Smooth muscle cell (in vitro differentiated cells): ENCODE measurements around the gene GRM8. TPM values are rescaled to one million over a fixed set of nuclear protein-coding genes. Genes with fewer than 3 reads are reported as not detected.
A peak's percentile ranks its signal among the peaks of the same experiment; 100 is the strongest.

Experiments
- DNase-seq: peaks from one replicate; lab custom pipeline; 2025; ENCODE audit not compliant: unreplicated experiment; lab: John Stamatoyannopoulos, UW
- H2AFZ ChIP-seq: fragments of 200-600 bp; sonication (generic); 2 replicates; pipeline ENCODE4 v1.6.0; 2016; ENCODE audit warnings: antibody characterized with exemption, low read depth, mild to moderate bottlenecking
- H3F3A ChIP-seq: fragments of 200-600 bp; sonication (generic); 2 replicates; pipeline ENCODE4 v1.6.0; 2017; ENCODE audit warnings: antibody characterized with exemption, low read depth
- H3K27ac ChIP-seq: fragments of 200-600 bp; sonication (generic); 2 replicates; pipeline ENCODE4 v1.5.1; 2016; ENCODE audit warnings: low read depth, mild to moderate bottlenecking
- H3K27me3 ChIP-seq: fragments of 200-600 bp; sonication (generic); 2 replicates; pipeline ENCODE4 v1.6.1; 2016; ENCODE audit warnings: low read depth, mild to moderate bottlenecking
- H3K36me3 ChIP-seq: fragments of 200-600 bp; sonication (generic); 2 replicates; pipeline ENCODE4 v1.5.1; 2016; ENCODE audit warnings: low read depth
- H3K4me1 ChIP-seq: fragments of 200-600 bp; sonication (generic); 2 replicates; pipeline ENCODE4 v1.5.1; 2016; ENCODE audit warnings: low read depth
- H3K4me2 ChIP-seq: fragments of 200-600 bp; sonication (generic); 2 replicates; pipeline ENCODE4 v1.6.0; 2016; ENCODE audit warnings: mild to moderate bottlenecking
- H3K4me3 ChIP-seq: fragments of 200-600 bp; sonication (generic); 2 replicates; pipeline ENCODE4 v1.5.1; 2016; ENCODE audit warnings: mild to moderate bottlenecking
- H3K79me2 ChIP-seq: fragments of 200-600 bp; sonication (generic); 2 replicates; pipeline ENCODE4 v1.6.0; 2016; ENCODE audit warnings: low read depth, mild to moderate bottlenecking
- H3K9ac ChIP-seq: fragments of 200-600 bp; sonication (generic); 2 replicates; pipeline ENCODE4 v1.6.0; 2016; ENCODE audit warnings: low read depth
- H3K9me3 ChIP-seq: fragments of 200-600 bp; sonication (generic); replicated peaks from 2 replicates; pipeline ENCODE4 v1.5.1; 2016; ENCODE audit warnings: low read depth
- H4K20me1 ChIP-seq: fragments of 200-600 bp; sonication (generic); 2 replicates; pipeline ENCODE4 v1.6.0; 2016; ENCODE audit warnings: low read depth
- WGBS: methylation state at CpG from one replicate; pipeline ENCODE4 v1.1.7; 2016; ENCODE audit warnings: low lambda C conversion rate; 5-methylcytosine and 5-hydroxymethylcytosine counted together
- polyA plus RNA-seq: library from polyadenylated mRNA; unstranded; fragments of >200 nt; fragmentation: Nextera tagmentation; extraction: Ambion mirVana; gene quantifications from 2 replicates; pipeline ENCODE4 v1.2.1, GENCODE V29; 2016
- total RNA-seq: library from RNA; depleted of rRNA; stranded (reverse); fragments of >200 nt; gene quantifications from 2 replicates; pipeline ENCODE4 v1.2.3, GENCODE V29; 2014
- TF ChIP-seq, protein P1 (sequence below): fragments of 200-600 bp; sonication (generic); IDR thresholded peaks from 2 replicates; pipeline ENCODE4 v1.5.1; 2017; ENCODE audit warnings: borderline replicate concordance, mild to moderate bottlenecking, antibody characterized with exemption; ENCODE audit not compliant: insufficient read depth, poor library complexity, severe bottlenecking

Gene GRM8
- total and polyA plus RNA-seq, 2 experiments from 2014 or later = 9.8 to 20.5 TPM

DNA sequence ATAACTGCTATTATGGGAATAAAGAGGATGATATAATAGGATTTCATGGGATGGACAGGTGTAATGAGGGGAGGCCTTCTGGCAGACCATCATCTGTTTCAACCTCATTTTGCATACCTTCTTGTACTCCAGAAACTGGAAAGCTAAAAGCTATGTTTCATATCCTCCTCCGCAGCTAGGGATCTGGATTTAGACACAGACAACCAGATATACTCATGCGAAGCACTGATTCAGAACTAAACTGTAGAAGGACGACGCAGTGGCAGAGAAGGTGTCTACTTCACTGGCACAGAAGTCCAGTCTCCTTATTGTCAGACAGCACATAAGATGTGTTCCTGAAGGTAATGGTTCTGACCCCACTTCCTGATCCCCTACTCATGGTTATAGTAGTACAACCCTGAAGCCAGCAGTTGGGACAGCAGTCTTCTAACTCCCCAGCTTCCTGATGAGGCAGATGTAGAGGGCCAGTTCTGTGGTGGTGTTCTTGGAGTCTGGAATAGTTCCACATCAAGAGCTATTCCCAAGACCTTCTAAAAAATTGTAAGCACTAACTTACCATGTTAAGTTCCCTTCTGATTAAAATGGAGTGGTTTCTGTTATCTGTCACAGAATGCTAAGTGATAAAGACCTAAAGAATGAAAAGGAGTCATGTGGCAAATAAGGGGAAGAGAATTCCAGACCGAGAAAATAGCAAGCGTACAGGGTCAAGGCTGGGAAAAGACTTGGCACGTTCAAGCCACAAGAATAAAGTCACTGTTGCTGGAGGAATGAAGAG lies 550.3 kb downstream of the GRM8 start:
- peaks cover 12% of the 10 kb centered on the region for H3K4me1 ChIP-seq
- H3K27me3 ChIP-seq = no peaks in the 10 kb centered on the region
- H2AFZ ChIP-seq = no peak overlapping the region
- H3K4me2 ChIP-seq = peak overlapping the region; percentile 71
- no peaks in the 10 kb centered on the region for H3K79me2 ChIP-seq
- H3K4me3 ChIP-seq = no peak overlapping the region
- TF ChIP-seq, protein P1, sequence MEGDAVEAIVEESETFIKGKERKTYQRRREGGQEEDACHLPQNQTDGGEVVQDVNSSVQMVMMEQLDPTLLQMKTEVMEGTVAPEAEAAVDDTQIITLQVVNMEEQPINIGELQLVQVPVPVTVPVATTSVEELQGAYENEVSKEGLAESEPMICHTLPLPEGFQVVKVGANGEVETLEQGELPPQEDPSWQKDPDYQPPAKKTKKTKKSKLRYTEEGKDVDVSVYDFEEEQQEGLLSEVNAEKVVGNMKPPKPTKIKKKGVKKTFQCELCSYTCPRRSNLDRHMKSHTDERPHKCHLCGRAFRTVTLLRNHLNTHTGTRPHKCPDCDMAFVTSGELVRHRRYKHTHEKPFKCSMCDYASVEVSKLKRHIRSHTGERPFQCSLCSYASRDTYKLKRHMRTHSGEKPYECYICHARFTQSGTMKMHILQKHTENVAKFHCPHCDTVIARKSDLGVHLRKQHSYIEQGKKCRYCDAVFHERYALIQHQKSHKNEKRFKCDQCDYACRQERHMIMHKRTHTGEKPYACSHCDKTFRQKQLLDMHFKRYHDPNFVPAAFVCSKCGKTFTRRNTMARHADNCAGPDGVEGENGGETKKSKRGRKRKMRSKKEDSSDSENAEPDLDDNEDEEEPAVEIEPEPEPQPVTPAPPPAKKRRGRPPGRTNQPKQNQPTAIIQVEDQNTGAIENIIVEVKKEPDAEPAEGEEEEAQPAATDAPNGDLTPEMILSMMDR = no peak
- H3F3A ChIP-seq = peaks cover 13% of the 10 kb centered on the region
- peak overlapping the region; percentile 70 for H3K9ac ChIP-seq
- H3K9me3 ChIP-seq = no peaks in the 10 kb centered on the region
- H3K27ac ChIP-seq = peak overlapping the region; percentile 96
- no peak for DNase-seq
- WGBS = 27% methylated on average over 7 of the region's 7 CpGs
- no peaks in the 10 kb centered on the region for H4K20me1 ChIP-seq
- H3K36me3 ChIP-seq = no peaks in the 10 kb centered on the region

DNA sequence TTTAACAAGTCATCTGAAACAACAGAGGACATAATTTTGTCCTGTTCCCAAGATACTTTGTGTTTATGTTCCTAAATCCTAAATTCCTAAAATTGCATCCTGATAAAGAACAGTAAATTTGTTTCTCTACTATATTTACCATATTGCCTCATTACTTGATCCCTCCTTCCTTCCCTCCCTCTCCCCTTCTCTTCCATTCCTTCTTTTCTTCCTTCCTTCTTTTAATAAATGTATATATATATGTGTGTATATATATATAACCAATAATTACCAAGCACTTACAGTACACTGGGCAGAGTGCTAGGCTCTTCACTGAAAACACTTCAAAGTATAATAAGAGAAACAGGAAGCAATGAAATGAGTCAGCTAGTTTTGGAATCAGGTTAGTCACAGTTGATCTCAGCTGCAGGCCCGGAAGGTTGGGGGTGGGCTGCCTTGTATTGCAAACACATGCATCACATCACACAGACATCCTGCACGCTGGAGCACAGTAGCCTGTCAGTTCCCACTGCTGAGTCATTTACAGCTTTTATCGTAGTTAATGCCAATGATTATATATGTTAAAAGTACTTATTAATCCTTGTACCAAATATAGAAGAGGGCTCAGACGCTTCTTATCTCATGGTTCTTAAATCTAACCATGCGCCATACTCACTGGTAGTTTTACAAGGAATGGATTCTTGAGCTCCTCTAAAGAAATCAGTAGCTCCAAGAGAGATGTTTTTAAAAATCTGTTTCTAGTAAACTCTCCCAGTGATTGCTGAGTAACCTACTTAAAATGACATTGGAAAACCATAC lies 551.7 kb downstream of the GRM8 start:
- no peaks in the 10 kb centered on the region for H3K36me3 ChIP-seq
- H2AFZ ChIP-seq = no peak overlapping the region
- peak overlapping the region; percentile 80 for H3K4me2 ChIP-seq
- H3K4me1 ChIP-seq = peaks cover 12% of the 10 kb centered on the region
- TF ChIP-seq, protein P1 = no peak
- peak overlapping the region; percentile 96 for H3K27ac ChIP-seq
- H3K27me3 ChIP-seq = no peaks in the 10 kb centered on the region
- H3F3A ChIP-seq = peaks cover 13% of the 10 kb centered on the region
- no peaks in the 10 kb centered on the region for H4K20me1 ChIP-seq
- H3K79me2 ChIP-seq = no peaks in the 10 kb centered on the region
- no peaks in the 10 kb centered on the region for H3K9me3 ChIP-seq
- H3K9ac ChIP-seq = peak overlapping the region; percentile 70
- H3K4me3 ChIP-seq = no peak overlapping the region
- under 1% methylated on average over 5 of the region's 5 CpGs for WGBS
- DNase-seq = peak; percentile 46

DNA sequence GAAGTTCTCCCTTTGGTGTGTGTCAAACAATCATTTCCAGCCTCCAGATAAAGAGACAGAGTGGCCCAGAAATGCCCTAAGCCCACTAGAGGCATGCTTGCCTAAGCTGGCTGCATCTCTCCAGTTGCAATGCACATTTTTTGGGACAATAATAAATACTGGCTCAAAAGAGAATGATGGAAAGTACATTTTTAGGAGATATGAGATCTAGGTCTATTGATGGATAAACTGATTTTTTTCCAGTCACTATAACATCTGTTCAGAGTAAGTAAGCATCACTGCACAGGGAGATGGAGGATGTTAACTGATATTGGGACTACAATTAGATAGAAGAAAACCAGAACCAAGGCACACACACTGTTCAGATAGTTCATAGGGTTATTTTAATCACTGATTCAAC lies 553.0 kb downstream of the GRM8 start:
- Histone ChIP-seq H3K27ac (peak overlapping the region; percentile 96), H4K20me1 (no peaks in the 10 kb centered on the region), H3K79me2 (no peaks in the 10 kb centered on the region), H3K9ac (no peak overlapping the region), H3K36me3 (no peaks in the 10 kb centered on the region), H3K27me3 (no peaks in the 10 kb centered on the region), H3K4me2 (peak overlapping the region; percentile 80), H3K4me1 (peaks cover 12% of the 10 kb centered on the region), H3K9me3 (no peaks in the 10 kb centered on the region), H3K4me3 (no peak overlapping the region), H2AFZ (no peak overlapping the region), H3F3A (peaks cover 13% of the 10 kb centered on the region)
- DNase-seq = no peak
- TF ChIP-seq, protein P1 = no peak
